GM12878 (cell line): ENCODE results near the gene PRTFDC1. TPM values are rescaled to one million over a fixed set of nuclear protein-coding genes. Genes with fewer than 3 reads are reported as not detected.

Experiments used
- ASH2L ChIP-seq: fragments of 300-600, 200-600 bp; sonication (generic); IDR thresholded peaks from 2 replicates; pipeline ENCODE4 v1.6.1; 2017; ENCODE audit warnings: low read depth, mild to moderate bottlenecking, borderline replicate concordance
- BRCA1 ChIP-seq: IDR thresholded peaks from 2 replicates; pipeline ENCODE4 v1.6.1; 2011; ENCODE audit warnings: low read depth, low read length, improper control_type of control experiment
- CBX3 ChIP-seq: fragments of 200-600 bp; sonication (generic); IDR thresholded peaks from 2 replicates; pipeline ENCODE4 v1.6.1; 2016; ENCODE audit warnings: low read depth, borderline replicate concordance
- EED ChIP-seq: sonication (generic); IDR thresholded peaks from 2 replicates; pipeline ENCODE4 v1.6.1; 2016; ENCODE audit warnings: antibody characterized with exemption, low read depth
- ETV6 ChIP-seq, 2 experiments: fragments of 450-650 bp in 1 of 2; IDR thresholded peaks in 1 of 2; conservative IDR thresholded peaks in 1 of 2; 2 replicates each; pipeline ENCODE4 v1.6.1; 2014; ENCODE audit warnings: antibody characterized with exemption in 1 of 2, borderline replicate concordance in 1 of 2, low read depth in 1 of 2, mild to moderate bottlenecking in 1 of 2, moderate library complexity in 1 of 2
- JUNB ChIP-seq: IDR thresholded peaks from 2 replicates; pipeline ENCODE4 v1.6.1; 2016; ENCODE audit warnings: antibody characterized with exemption, mild to moderate bottlenecking
- MEF2B ChIP-seq: fragments of 450-650 bp; IDR thresholded peaks from 2 replicates; pipeline ENCODE4 v1.6.1; 2018; ENCODE audit warnings: mild to moderate bottlenecking, moderate library complexity; ENCODE audit not compliant: partially characterized antibody, poor library complexity, severe bottlenecking
- MTA3 ChIP-seq: IDR thresholded peaks from 2 replicates; pipeline ENCODE4 v1.6.1; 2012; ENCODE audit warnings: low read length, inconsistent platforms, borderline replicate concordance
- RBBP5 ChIP-seq: fragments of 200-600 bp; sonication (generic); conservative IDR thresholded peaks from 2 replicates; pipeline ENCODE4 v1.6.1; 2016
- ZBED1 ChIP-seq: IDR thresholded peaks from 2 replicates; pipeline ENCODE4 v1.6.1; 2016; ENCODE audit warnings: borderline replicate concordance
- ZBTB33 ChIP-seq: fragments of 450-650 bp; IDR thresholded peaks from 2 replicates; pipeline ENCODE4 v1.6.1; 2017; ENCODE audit warnings: mild to moderate bottlenecking
- ZNF217 ChIP-seq: fragments of 450-650 bp; IDR thresholded peaks from 2 replicates; pipeline ENCODE4 v1.6.1; 2017; ENCODE audit warnings: antibody characterized with exemption, mild to moderate bottlenecking
- ZNF24 ChIP-seq: fragments of 450-650 bp; IDR thresholded peaks from 2 replicates; pipeline ENCODE4 v1.6.1; 2017; ENCODE audit warnings: antibody characterized with exemption, mild to moderate bottlenecking
- polyA plus RNA-seq, 11 experiments: library from polyadenylated mRNA; depleted of rRNA in 4 of 11; unstranded in 6 of 11; stranded (reverse) in 5 of 11; fragments of >200 nt; fragmentation: Nextera tagmentation in 4 of 11; fragmentation: Illumina TruSeq in 1 of 11; extraction: Ambion mirVana in 4 of 11; extraction: Trizol in 1 of 11; gene quantifications; 1 replicate in 1 of 11; 2 replicates in 10 of 11; pipeline versions ENCODE4 v1.2.1 to v1.2.3, GENCODE V29; 2011 to 2016; ENCODE audit warnings: inconsistent platforms in 2 of 11, missing spikeins in 2 of 11, low read depth in 1 of 11
- total RNA-seq, 4 experiments: library from RNA; depleted of rRNA in 3 of 4; stranded (reverse); fragments of >200 nt in 3 of 4; fragmentation: Illumina TruSeq in 1 of 4; extraction: Trizol in 1 of 4; gene quantifications; 2 replicates each; pipeline versions ENCODE4 v1.2.1 to v1.2.3, GENCODE V29; 2013 to 2021

Gene PRTFDC1
- total and polyA plus RNA-seq, 10 of the 15 experiments (the other 5 are each of a cell fraction or from before 2014, with no cell fraction given) = 5.5 to 17.3 (median 11.3) TPM

- TF ChIP-seq ZBTB33 (no peak), EED (no peak), ZBED1 (no peak), ETV6 (conservative IDR thresholded peaks at IDR 0.05 in 1 of 2, IDR thresholded peaks at IDR 0.05 in 1 of 2; ENCODE audit: borderline replicate concordance in 1 of 2, low read depth in 1 of 2) (no peak), BRCA1 (no peak), ZNF24 (no peak), RBBP5 (no peak), JUNB (no peak), CBX3 (no peak), MTA3 (no peak), ASH2L (no peak), ZNF217 (no peak), MEF2B (no peak)
- TF ChIP-seq, all 136 proteins: peak for 0
Measured at GRCh38 chr10:24883176-24883575, 69.2 kb downstream of the PRTFDC1 start (continued).
